Activated CD4-positive, alpha-beta T cell treated with anti-CD3 and anti-CD28 coated beads for 24 hours (primary cell): ENCODE results near the gene MT1H.
A peak's percentile ranks its signal among the peaks of the same experiment; 100 is the strongest.
"Not testable (repeated sequence)": the region's sequence is repeated elsewhere in the genome, so short reads cannot be mapped to it uniquely, and the experiment has no call there.

Experiments used
- DNase-seq, 2 donors: peaks; one replicate each; pipeline ENCODE4 v3.0.0-alpha.2; 2020; ENCODE audit warnings: low read depth in 2 of 2

The MT1H gene

GRCh38 chr16:56665286-56666261 is 4.0 kb upstream of the MT1H start:
- DNase-seq, result not testable (repeated sequence)

DNA sequence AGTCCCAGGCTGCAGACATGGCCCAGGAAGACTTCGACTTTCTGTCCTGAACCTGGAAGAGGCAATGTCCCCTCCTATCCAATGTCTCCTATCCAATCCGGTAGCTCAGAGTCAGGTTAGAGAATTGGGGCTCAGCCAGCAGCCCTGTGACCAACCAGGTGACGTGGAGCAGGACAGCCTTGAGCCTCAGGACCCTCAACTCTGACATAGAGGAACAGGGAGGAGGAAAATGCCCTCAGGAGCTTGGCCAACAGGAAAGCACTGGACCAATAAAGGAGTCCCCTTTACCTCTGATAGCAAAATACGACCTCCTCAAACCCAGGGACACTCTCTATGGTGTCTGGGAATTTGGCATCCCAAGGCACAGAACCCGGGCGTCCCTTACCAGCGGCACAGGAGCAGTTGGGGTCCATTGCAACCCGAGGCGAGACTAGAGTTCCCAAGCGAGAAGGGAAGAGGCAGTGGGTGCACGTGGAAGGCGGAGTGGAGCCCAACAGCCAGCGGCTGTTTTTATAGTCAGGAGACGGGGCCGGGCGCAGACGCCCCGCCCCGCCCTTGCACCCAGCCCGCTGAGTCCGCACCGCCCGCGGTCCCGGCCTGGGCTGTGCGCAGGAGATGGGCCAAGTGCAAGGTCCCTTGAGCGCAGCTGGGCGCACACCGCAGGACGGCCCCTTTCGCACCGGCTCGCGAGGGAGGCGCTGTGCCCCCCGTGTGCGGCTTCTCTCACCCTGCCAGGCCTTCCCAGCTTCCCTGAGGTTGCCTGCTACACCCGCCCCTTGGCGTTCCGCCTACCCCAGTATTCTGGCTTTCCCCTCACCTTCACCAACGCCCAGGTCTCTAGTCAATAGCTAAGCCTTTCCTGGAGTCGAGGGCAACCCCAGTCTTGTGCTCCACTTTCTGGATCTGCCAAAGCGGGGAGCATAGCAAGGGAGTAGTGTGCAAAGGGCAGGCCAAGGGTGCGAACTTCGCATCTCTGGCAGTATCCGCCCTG is 1.7 kb upstream of the MT1H start, which contains the start of gene MT1G:
TSS of gene MT1G (minus strand) at position 485 of the 991 bp plus-strand sequence. CDS start at position 413, 72 bp downstream.
- DNase-seq, result no peak

- no peak for DNase-seq
Observed at GRCh38 chr16:56669840-56670619, 416 bp downstream of the MT1H start.

DNA sequence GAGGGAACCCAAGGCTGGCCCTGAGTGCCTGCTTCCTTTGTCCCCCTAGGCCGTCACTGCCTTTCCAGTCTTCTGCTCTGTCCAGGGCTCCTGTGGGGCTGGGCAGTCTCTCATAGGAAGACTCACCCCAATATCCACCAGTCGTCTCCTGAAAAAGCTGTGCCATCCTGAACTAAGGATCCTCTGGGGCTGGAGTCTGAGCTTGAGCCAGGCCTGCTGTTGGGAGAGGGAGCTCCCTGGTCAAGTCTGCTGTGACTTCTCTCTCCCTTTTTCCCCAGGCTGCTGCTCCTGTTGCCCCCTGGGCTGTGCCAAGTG is 963 bp downstream of the MT1H start:
- no peak for DNase-seq

- DNase-seq, result not testable (repeated sequence)
Observed at GRCh38 chr16:56671691-56672090, 2.1 kb downstream of the MT1H start.

DNA sequence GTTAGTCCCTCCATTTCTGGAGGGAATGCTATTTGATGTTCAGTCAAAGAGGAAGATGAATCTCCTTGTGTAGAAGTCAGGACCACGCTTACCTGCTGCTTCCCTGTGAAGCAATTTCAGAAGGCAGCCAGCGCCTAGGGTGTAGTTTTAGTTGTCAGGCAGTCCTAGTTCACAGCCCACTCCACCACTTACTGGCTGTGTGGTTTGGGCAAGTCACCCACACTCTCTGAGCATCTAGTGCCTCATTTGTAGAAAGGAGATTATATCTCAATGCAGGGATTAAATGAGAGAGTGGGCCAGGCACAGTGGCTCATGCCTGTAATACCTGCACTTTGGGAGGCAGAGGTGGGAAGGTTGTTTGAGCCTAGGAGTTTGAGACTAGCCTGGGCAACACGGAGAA is 2.6 kb downstream of the MT1H start:
- not testable (repeated sequence) for DNase-seq

DNA sequence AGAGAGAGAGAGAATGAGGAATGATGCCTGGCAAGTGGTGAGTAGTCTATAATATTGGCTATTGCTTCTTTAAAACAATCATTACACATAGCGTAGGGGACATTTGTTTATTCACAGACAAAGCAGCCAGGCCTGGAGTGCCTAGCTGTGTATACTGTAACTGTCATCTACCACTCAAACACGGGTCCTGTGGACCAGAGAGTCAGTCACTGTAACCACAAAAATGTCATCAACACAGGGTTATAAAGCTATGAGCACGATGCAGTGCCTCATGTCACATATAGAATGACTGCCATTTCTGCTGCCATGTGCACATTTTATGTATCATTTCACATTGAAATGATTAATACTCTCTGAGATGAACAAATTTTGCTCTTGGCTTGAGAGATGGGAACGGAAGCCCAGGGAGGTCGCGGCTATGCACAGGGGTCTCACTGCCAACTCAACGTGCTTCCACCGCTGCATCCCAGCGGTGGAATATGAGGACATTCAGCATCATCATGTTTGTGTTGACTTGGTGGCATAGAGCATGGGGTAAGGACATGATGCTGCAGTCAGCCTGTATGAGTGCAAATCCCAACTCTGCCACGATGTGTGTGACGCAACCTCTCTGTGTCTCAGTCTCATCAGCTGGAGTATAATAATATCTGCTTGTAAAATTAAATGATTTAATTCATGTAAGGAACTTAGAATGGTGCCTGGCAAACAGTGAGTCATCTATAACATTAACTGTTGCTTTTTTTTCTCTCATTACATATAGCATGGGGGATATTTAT is 3.3 kb downstream of the MT1H start:
- DNase-seq, result no peak

DNA sequence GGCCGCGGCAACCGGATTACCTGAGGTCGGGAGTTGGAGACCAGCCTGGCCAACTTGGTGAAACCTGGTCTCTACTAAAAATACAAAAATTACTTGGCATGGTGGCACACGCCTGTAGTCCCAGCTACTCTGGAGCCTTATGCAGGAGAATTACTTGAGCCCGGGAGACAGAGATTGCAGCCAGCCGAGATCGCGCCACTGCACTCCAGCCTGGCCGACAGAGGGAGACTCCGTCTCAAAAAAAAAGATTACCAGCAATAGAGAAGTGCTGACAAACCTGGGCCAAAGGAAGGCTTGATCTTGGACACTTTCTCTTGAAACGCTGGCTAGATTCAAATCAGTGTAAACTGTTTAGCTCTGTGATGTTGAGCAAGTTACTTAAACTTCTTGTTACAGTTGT is 4.3 kb downstream of the MT1H start:
- DNase-seq, result no peak

GRCh38 chr16:56674570-56674969 is 5.0 kb downstream of the MT1H start:
- not testable (repeated sequence) for DNase-seq

GRCh38 chr16:56675685-56676210 is 6.1 kb downstream of the MT1H start:
- DNase-seq, result peak in 1 of 2 donors; percentile 43

DNA sequence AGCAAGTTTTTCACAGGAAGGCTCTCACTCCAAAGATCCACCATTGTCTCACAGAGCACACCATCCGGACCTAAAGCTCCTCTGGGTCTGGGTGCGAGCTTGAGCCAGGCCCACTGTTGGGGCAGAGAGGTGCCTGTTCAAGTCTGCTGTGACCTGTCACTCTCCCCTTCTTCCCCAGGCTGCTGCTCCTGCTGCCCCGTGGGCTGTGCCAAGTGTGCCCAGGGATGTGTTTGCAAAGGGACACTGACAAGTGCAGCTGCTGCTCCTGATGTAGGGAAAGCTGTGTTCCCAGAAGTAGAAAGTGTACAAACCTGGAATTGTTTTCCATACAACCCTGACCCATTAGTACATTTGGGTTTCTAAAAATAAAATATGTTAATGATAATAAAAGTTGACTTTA is 7.9 kb downstream of the MT1H start:
- DNase-seq, result no peak

DNA sequence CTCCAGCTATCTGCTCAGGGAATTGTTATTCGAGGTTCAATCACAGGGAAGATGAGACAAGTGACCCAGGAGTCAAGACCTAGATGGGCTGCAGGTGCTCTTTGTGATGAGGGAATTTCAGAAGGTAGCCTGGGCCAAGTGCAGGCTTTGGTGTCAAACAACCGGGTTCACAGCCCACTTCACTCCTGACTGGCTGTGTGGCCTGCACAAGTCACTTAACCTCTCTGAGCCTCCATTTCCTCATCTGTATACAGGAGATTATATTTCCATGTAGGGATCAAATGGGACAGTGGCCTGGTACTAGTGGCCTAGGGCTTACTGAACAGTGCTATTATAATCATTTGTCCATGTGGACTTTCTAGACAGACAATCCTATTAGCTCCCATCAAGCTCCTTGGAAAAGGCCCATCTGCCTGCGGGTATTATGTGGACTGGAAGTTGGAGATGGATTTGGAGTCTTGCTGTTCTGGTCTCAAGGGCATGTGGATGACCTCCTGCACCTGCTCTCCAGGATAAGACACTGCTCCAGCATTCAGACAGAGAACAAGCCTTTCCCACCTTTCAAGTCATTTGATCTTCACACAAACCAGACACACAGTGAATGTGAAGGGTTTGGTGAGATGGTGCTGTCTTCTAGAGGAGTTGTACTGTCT is 9.6 kb downstream of the MT1H start:
- no peak for DNase-seq

GRCh38 chr16:56679818-56680217 is 10.2 kb downstream of the MT1H start:
- DNase-seq, result no peak

GRCh38 chr16:56681939-56682702 is 12.5 kb downstream of the MT1H start, which contains the start of gene MT1X:
TSS of gene MT1X (plus strand) at chr16:56682470. CDS start at chr16:56682541, 71 bp downstream.
- peak; percentile 84 for DNase-seq

- no peak for DNase-seq
Observed at GRCh38 chr16:56682703-56683397, 13.2 kb downstream of the MT1H start.

DNA sequence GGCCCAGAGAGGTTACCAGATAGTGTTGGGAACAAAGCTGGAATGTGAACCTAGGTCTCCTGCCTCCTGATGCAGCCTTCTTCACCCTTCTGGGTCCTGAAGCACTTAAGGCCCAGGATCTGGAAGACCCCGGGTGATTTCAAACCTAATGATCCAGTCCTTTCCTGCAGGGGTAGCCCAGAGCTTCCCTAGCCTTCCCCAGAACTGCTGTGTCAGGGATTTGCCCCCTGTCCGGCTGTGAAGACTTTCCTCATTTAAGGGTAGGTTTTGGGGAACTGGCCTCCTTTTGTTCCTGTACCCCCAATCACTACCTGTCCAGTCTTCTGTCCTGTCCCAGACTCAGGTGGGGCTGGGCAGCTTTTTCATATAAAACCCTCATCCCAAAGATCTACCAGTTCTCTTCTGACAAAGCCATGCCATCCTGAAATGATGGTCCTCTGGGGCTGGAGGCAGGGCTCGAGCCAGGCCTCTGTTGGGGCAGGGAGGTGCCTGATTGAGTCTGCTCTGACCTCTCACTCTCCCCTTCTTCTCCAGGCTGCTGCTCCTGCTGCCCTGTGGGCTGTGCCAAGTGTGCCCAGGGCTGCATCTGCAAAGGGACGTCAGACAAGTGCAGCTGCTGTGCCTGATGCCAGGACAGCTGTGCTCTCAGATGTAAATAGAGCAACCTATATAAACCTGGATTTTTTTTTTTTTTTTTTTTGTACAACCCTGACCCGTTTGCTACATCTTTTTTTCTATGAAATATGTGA is 14.0 kb downstream of the MT1H start:
- no peak for DNase-seq

GRCh38 chr16:56684256-56684925 is 14.8 kb downstream of the MT1H start:
- DNase-seq, result no peak
